GM12801 (cell line): ENCODE data around the gene EEF2K.

Experiments used
- TF ChIP-seq, protein P1 (sequence below): IDR thresholded peaks from one replicate; pipeline ENCODE4 v1.5.1; 2011; ENCODE audit warnings: control low read depth; ENCODE audit not compliant: insufficient read length; ENCODE audit errors: extremely low read depth

Gene EEF2K

DNA sequence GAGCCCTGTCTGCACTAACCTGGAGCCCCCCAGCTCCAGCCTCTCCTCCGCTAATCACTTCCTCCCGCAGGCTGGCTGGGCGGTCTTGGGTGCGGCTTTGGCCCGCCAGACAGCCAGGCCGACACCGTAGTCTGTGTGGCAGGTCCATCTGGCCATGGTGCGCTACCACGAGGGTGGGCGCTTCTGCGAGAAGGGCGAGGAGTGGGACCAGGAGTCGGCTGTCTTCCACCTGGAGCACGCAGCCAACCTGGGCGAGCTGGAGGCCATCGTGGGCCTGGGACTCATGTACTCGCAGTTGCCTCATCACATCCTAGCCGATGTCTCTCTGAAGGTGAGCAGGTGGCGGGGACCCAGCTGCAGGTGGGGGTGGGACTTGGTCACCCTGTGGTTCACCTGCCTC is 60.5 kb downstream of the EEF2K start:
- TF ChIP-seq, protein P1, sequence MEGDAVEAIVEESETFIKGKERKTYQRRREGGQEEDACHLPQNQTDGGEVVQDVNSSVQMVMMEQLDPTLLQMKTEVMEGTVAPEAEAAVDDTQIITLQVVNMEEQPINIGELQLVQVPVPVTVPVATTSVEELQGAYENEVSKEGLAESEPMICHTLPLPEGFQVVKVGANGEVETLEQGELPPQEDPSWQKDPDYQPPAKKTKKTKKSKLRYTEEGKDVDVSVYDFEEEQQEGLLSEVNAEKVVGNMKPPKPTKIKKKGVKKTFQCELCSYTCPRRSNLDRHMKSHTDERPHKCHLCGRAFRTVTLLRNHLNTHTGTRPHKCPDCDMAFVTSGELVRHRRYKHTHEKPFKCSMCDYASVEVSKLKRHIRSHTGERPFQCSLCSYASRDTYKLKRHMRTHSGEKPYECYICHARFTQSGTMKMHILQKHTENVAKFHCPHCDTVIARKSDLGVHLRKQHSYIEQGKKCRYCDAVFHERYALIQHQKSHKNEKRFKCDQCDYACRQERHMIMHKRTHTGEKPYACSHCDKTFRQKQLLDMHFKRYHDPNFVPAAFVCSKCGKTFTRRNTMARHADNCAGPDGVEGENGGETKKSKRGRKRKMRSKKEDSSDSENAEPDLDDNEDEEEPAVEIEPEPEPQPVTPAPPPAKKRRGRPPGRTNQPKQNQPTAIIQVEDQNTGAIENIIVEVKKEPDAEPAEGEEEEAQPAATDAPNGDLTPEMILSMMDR: no peak

DNA sequence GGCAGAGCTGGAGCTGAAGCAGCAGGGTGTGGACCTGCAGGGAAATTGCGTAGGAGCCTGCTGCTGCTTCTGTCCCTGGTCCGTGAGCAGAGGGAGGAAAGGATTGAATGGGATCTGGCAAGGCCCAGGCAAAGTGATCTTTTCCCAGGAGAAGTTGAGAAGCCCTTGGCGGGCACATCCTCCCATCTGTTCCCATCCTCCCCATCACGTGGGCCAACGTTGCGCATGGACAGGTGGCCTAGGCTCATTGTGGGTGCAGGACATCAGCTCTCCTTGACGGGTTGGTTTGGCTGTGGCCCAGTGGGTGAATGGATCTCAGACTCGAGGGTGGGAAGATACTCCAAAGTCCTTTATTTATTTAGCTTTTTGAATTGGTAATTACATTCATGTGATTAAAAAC is 61.7 kb downstream of the EEF2K start:
- TF ChIP-seq, protein P1: no peak

DNA sequence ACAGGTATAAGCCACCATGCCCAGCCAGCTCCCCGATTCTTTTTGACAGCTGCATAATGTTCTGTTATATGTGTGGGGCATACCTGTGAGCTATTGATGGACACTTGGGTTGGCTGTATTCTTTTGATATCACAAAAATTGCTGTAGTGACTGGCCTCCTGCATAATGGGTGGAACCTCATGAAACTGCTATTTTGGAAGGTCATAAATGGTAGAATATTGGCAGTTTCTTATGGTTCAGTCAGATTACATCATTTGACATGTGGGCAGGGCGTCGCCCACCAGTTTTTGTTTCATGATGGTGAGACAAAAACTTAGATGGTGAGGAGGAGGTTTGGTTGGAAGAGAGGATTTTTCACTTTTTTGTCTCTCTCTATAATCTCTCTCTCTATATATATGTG is 64.4 kb downstream of the EEF2K start:
- TF ChIP-seq, protein P1: no peak

DNA sequence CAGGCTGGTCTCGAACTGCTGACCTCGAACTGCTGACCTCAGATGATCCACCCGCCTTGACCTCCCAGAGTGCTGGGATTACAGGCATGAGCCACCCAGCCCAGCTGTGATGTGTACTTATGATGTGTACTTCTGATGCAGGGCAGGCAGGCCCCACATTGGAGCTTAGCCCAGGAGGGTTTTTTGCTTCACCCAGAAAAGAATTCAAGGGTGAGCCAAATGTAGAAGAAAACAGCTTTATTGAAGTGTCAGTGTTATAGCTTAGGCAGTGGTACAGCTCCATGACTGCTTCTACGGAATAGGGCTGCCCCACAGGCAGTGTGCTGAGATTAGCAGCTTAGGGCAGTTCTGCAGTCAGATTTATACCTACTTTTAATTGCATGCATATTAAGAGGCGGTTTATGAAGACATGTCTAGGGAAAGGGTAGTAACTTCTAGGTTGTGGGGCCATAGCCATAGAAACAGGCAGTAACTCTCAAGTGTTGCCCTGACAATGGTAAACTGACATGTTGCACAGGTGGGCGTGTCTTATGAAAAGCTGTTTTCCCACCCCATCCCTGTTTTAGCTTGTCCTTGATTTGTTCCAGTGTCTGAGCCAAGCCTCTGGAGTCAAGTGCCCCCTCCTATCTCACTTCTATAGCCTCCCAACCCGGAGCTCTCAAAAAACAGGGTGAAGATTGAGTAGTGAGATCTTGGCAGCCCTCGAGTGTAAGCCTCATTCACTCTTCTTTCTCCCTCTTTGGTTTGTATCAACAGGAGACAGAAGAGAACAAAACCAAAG is 67.0 kb downstream of the EEF2K start:
- TF ChIP-seq, protein P1: no peak

DNA sequence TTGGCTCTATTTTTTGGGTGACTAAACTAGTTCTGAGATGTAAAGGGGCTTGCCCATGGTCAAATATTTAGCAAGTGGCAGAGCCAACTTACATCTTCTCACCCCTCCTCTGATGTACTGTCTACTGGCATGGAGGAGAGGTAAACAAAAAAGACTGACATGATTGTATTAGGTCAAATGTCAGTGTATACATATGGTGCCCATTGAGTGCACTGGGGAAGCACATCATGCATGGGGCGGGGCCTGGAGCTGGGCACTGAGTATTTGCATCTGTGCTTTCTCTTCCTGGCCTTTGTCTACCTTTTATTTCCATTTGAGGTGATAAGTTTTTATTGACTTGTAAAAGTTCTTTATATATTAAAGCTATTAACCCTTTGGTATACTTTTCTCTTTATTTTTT is 68.8 kb downstream of the EEF2K start:
- TF ChIP-seq, protein P1: no peak

DNA sequence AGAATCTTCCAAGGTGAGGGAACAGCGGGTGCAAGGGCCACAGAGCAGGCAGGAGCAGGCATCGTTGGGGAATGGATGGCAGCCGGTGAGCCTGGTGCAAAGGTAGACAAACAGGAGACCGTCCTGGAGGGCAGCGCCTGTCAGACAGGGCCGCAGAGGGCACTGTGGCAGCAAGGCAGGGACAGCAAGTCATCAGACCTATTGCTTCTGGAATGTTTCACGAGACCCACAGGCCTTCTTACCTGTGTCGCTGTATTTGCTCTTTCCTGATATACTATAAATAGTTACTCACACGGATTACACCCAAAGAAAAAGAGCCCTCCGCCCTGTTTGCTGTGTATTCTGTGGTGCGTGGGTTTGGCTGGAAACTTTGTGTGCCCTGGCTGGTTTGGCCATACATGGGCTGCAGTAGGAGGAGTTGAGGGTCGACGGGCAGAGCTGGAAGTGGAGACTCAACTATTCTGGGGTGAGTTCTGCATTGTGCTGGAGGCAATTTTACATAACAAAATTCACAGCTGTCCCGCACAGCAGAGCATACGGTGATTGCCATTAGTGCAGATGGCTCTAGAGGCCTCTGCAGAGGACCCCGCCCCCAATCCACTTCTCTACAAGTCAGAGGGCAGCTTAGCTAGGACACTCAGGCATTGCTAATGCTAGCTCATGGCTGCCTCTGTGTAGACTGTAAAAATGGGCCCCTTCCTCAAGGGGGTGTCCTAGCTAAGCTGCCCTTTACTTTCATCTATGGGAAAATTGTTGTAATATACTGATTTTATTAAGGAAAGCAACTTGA is 72.6 kb downstream of the EEF2K start:
- TF ChIP-seq, protein P1: no peak

DNA sequence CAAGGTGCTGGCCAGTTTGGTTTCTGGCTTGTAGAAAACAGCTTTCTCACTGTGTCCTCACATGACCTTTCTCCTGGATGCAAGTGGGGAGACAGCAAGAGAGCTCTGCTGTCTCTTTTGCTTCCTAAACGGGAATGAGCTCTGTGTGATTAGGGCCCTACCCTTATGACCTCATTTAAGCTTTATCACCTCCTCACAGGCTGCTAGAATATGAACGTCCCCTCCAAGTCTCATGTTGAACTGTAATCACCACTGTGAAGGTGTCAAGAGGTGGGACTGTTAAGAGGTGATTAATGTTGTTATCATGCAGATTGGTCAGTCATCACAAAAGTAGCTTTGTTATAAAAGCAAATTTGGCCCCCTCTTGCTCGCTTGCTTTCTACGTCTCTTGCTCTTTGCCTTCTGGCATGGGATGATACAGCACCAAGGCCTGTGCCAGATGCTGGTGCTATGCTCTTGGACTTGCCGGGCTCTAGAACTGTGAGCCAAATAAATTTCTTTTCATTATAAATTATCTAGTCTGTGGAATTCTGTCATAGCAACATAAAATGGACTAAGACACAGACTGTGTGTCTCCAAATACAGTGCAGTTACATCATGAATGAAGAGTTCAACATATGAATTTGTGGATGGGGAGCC is 76.3 kb downstream of the EEF2K start:
- TF ChIP-seq, protein P1: no peak
